MM.1S (cell line): Measurements from ENCODE around the gene MCOLN2.

Source experiments
- DNase-seq: peaks from one replicate; pipeline ENCODE4 v3.0.0-alpha.2; 2015
- H2AFZ ChIP-seq: fragments of 300-600 bp; sonication (generic); 2 replicates; pipeline ENCODE4 v1.6.0; 2016; ENCODE audit warnings: antibody characterized with exemption, low read length
- H3F3A ChIP-seq: fragments of 300-600 bp; sonication (generic); 2 replicates; pipeline ENCODE4 v1.6.1; 2016; ENCODE audit warnings: mild to moderate bottlenecking, antibody characterized with exemption, low read length, moderate library complexity, mixed read lengths; ENCODE audit not compliant: insufficient read depth
- H3K27ac ChIP-seq: fragments of 300-600 bp; sonication (generic); 2 replicates; pipeline ENCODE4 v1.5.1; 2016; ENCODE audit warnings: mild to moderate bottlenecking, low read length
- H3K27me3 ChIP-seq: fragments of 300-600 bp; sonication (generic); replicated peaks from 2 replicates; pipeline ENCODE4 v1.6.0; 2016; ENCODE audit warnings: low read length; ENCODE audit not compliant: insufficient read depth
- H3K36me3 ChIP-seq: fragments of 300-600 bp; sonication (generic); replicated peaks from 2 replicates; pipeline ENCODE4 v1.6.1; 2016; ENCODE audit warnings: mild to moderate bottlenecking, low read length, mixed read lengths; ENCODE audit not compliant: insufficient read depth
- H3K4me1 ChIP-seq: fragments of 300-600 bp; sonication (generic); 2 replicates; pipeline ENCODE4 v1.6.1; 2016; ENCODE audit warnings: low read length, mixed read lengths
- H3K4me2 ChIP-seq: fragments of 300-600 bp; sonication (generic); 2 replicates; pipeline ENCODE4 v1.6.0; 2016; ENCODE audit warnings: low read depth, low read length
- H3K4me3 ChIP-seq: fragments of 300-600 bp; sonication (generic); 2 replicates; pipeline ENCODE4 v1.5.1; 2016; ENCODE audit warnings: low read length, mixed read lengths
- H3K79me2 ChIP-seq: fragments of 300-600 bp; sonication (generic); 2 replicates; pipeline ENCODE4 v1.6.1; 2016; ENCODE audit warnings: mixed run types, low read length, mixed read lengths
- H3K9ac ChIP-seq: fragments of 300-600 bp; sonication (generic); 2 replicates; pipeline ENCODE4 v1.6.1; 2016; ENCODE audit warnings: low read length, mixed read lengths
- H3K9me2 ChIP-seq: fragments of 300-600 bp; sonication (generic); replicated peaks from 2 replicates; pipeline ENCODE4 v1.6.1; 2016; ENCODE audit warnings: mild to moderate bottlenecking, low read length, mixed read lengths; ENCODE audit not compliant: insufficient read depth
- H3K9me3 ChIP-seq: fragments of 300-600 bp; sonication (generic); replicated peaks from 2 replicates; pipeline ENCODE4 v1.6.1; 2016; ENCODE audit warnings: mild to moderate bottlenecking, low read length, mixed read lengths; ENCODE audit not compliant: insufficient read depth
- H4K20me1 ChIP-seq: fragments of 300-600 bp; sonication (generic); 2 replicates; pipeline ENCODE4 v1.6.1; 2016; ENCODE audit warnings: mild to moderate bottlenecking, low read length, moderate library complexity, mixed read lengths; ENCODE audit not compliant: insufficient read depth
- EZH2 ChIP-seq: fragments of 300-600 bp; sonication (generic); optimal IDR thresholded peaks from 2 replicates; pipeline ENCODE3; 2017; ENCODE audit warnings: low read depth, mild to moderate bottlenecking, antibody characterized with exemption, low read length, mixed read lengths
- EZH2phosphoT487 ChIP-seq: fragments of 300-600 bp; sonication (generic); IDR thresholded peaks from 2 replicates; pipeline ENCODE4 v1.6.1; 2018; ENCODE audit warnings: antibody characterized with exemption, low read length
- TF ChIP-seq, protein P1 (sequence below): fragments of 300-600 bp; sonication (generic); IDR thresholded peaks from 2 replicates; pipeline ENCODE4 v1.5.1; 2016; ENCODE audit warnings: antibody characterized with exemption, low read length, mixed read lengths

MCOLN2 gene

GRCh38 chr1:85001742-85002141 is 4.8 kb upstream of the MCOLN2 start:
- H4K20me1 ChIP-seq, result no peaks in the 10 kb centered on the region
- no peak overlapping the region for H2AFZ ChIP-seq
- no peak for DNase-seq
- H3K9ac ChIP-seq, result no peak overlapping the region
- no peaks in the 10 kb centered on the region for H3K9me2 ChIP-seq
- TF ChIP-seq EZH2phosphoT487 (no peak), EZH2 (no peak)
- TF ChIP-seq, protein P1, sequence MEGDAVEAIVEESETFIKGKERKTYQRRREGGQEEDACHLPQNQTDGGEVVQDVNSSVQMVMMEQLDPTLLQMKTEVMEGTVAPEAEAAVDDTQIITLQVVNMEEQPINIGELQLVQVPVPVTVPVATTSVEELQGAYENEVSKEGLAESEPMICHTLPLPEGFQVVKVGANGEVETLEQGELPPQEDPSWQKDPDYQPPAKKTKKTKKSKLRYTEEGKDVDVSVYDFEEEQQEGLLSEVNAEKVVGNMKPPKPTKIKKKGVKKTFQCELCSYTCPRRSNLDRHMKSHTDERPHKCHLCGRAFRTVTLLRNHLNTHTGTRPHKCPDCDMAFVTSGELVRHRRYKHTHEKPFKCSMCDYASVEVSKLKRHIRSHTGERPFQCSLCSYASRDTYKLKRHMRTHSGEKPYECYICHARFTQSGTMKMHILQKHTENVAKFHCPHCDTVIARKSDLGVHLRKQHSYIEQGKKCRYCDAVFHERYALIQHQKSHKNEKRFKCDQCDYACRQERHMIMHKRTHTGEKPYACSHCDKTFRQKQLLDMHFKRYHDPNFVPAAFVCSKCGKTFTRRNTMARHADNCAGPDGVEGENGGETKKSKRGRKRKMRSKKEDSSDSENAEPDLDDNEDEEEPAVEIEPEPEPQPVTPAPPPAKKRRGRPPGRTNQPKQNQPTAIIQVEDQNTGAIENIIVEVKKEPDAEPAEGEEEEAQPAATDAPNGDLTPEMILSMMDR, result no peak
- H3K36me3 ChIP-seq, result no peaks in the 10 kb centered on the region
- H3K4me3 ChIP-seq, result no peak overlapping the region
- no peaks in the 10 kb centered on the region for H3K79me2 ChIP-seq
- H3K4me2 ChIP-seq, result no peak overlapping the region
- no peaks in the 10 kb centered on the region for H3K9me3 ChIP-seq
- no peaks in the 10 kb centered on the region for H3K4me1 ChIP-seq
- H3F3A ChIP-seq, result peaks cover 3% of the 10 kb centered on the region; the same call in 1 of the 2 replicates
- H3K27ac ChIP-seq, result no peak overlapping the region
- H3K27me3 ChIP-seq, result peaks cover 8% of the 10 kb centered on the region

- H3K27ac ChIP-seq, result no peak overlapping the region
- no peaks in the 10 kb centered on the region for H3K9me2 ChIP-seq
- H3K36me3 ChIP-seq, result no peaks in the 10 kb centered on the region
- peaks cover 9% of the 10 kb centered on the region; the same call in 1 of the 2 replicates for H3F3A ChIP-seq
- no peaks in the 10 kb centered on the region for H4K20me1 ChIP-seq
- no peaks in the 10 kb centered on the region for H3K4me1 ChIP-seq
- no peak overlapping the region for H2AFZ ChIP-seq
- H3K4me2 ChIP-seq, result no peak overlapping the region
- H3K79me2 ChIP-seq, result no peaks in the 10 kb centered on the region
- no peak for DNase-seq
- H3K27me3 ChIP-seq, result peaks cover 14% of the 10 kb centered on the region
- no peak overlapping the region for H3K9ac ChIP-seq
- no peak overlapping the region for H3K4me3 ChIP-seq
- TF ChIP-seq EZH2 (no peak), EZH2phosphoT487 (no peak)
- TF ChIP-seq, protein P1, result no peak
- H3K9me3 ChIP-seq, result no peaks in the 10 kb centered on the region
Measured at GRCh38 chr1:84998642-84999280, 1.8 kb upstream of the MCOLN2 start.

DNA sequence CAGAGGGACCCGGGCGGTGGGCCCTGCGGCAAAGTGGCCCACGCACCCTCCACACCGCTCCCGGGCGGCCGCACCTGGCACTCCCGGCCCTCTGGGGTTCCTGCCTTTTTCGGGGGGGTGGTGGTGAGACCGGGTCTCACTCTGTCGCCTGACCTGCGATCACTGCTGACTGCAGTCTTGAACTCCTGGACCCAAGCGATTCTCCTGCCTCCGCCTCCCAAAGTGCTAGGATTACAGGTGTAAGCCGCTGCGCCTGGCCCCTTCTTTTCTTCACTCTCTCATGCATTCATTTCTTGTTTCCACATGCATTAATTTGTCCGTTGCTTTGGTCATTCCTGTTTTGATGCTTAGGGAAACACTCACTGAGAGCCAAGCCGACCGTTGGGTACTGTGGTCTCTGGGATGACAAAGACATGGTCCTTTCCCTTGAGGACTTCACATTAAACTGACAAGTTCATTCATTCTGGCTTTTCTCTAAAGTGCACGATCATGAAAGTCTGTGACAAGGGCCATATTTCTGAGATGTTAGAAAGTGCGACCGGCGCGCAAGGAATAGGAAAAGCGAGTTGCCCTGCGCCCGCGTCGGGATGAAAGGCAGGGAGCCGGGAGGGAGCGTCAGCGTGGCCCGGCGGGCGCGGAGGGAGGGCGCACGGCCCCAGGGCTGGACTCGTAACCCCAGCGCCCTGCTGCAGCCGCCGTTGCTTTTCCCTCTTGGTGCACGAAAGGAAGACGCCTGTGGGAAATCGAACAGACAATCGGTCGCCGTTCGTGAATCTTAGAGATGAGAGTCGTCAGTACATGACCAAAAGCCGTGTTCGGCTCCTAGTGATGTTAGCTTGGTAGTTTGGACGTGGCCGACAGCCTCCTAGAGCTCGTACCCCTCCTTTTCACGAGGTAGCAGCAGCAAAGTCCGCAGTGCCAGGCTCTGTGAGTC is 1.0 kb upstream of the MCOLN2 start:
- H3K4me3 ChIP-seq, result peak overlapping the region; percentile 43; the same call in 1 of the 2 replicates
- H3K79me2 ChIP-seq, result no peaks in the 10 kb centered on the region
- peaks cover 14% of the 10 kb centered on the region for H3K27me3 ChIP-seq
- H3K9me3 ChIP-seq, result no peaks in the 10 kb centered on the region
- no peak overlapping the region for H3K27ac ChIP-seq
- no peaks in the 10 kb centered on the region for H4K20me1 ChIP-seq
- no peaks in the 10 kb centered on the region for H3K4me1 ChIP-seq
- no peak for DNase-seq
- no peak overlapping the region for H3K9ac ChIP-seq
- H3K4me2 ChIP-seq, result peak overlapping the region; percentile 65; the same call in 1 of the 2 replicates
- no peak overlapping the region for H2AFZ ChIP-seq
- no peak for TF ChIP-seq EZH2phosphoT487
- TF ChIP-seq EZH2, result no peak
- TF ChIP-seq, protein P1, result no peak
- peaks cover 9% of the 10 kb centered on the region; the same call in 1 of the 2 replicates for H3F3A ChIP-seq
- no peaks in the 10 kb centered on the region for H3K36me3 ChIP-seq
- H3K9me2 ChIP-seq, result no peaks in the 10 kb centered on the region
